HepG2 (cell line): ENCODE measurements around the gene GLIS1.

Experiments
- CTCF ChIP-seq: sonication (generic); formaldehyde crosslinking; IDR thresholded peaks from 2 replicates; pipeline ENCODE4 v1.5.0; 2020; ENCODE audit warnings: mild to moderate bottlenecking, missing genetic modification reagents, moderate library complexity
- GLI4 ChIP-seq: sonication (generic); formaldehyde crosslinking; IDR thresholded peaks from 2 replicates; pipeline ENCODE4 v1.5.1; 2020; ENCODE audit warnings: missing genetic modification reagents, mild to moderate bottlenecking, moderate library complexity, borderline replicate concordance
- HOXA7 ChIP-seq: sonication (generic); formaldehyde crosslinking; IDR thresholded peaks from 2 replicates; pipeline ENCODE4 v1.8.1; 2022; ENCODE audit warnings: mild to moderate bottlenecking, missing genetic modification reagents, moderate library complexity
- IKZF5 ChIP-seq: IDR thresholded peaks from 2 replicates; pipeline ENCODE4 v1.6.1; 2018; ENCODE audit warnings: missing genetic modification reagents, mild to moderate bottlenecking, missing compliant biosample characterization
- MYPOP ChIP-seq: sonication (generic); formaldehyde crosslinking; IDR thresholded peaks from 2 replicates; pipeline ENCODE4 v1.8.1; 2023; ENCODE audit warnings: mild to moderate bottlenecking, moderate library complexity, missing genetic modification reagents
- POLR2AphosphoS5 ChIP-seq: IDR thresholded peaks from 2 replicates; pipeline ENCODE4 v1.6.1; 2012; ENCODE audit warnings: low read depth, low read length
- TP53 ChIP-seq: sonication (generic); formaldehyde crosslinking; conservative IDR thresholded peaks from 2 replicates; pipeline ENCODE4 v1.4.0; 2020; ENCODE audit warnings: missing genetic modification reagents
- USF2 ChIP-seq, 2 experiments: sonication (generic) in 1 of 2; formaldehyde crosslinking in 1 of 2; IDR thresholded peaks; 2 replicates each; pipeline versions ENCODE4 v1.5.1 to v1.6.1; 2011 to 2020; ENCODE audit warnings: borderline replicate concordance in 1 of 2, low read depth in 1 of 2, low read length in 1 of 2, mild to moderate bottlenecking in 1 of 2, missing genetic modification reagents in 1 of 2, moderate library complexity in 1 of 2

GRCh38 chr1:53550201-53550741 is 188.7 kb downstream of the GLIS1 start:
- TF ChIP-seq IKZF5 (CRISPR knock-in tag) (no peak), POLR2AphosphoS5 (no peak), MYPOP (CRISPR knock-in tag) (no peak), TP53 (CRISPR knock-in tag) (no peak), CTCF (CRISPR knock-in tag) (no peak), HOXA7 (CRISPR knock-in tag) (no peak), USF2 (IDR thresholded peaks at IDR 0.05; ENCODE audit: low read depth, low read length) (no peak), USF2 (CRISPR knock-in tag; IDR thresholded peaks at IDR 0.05; ENCODE audit: borderline replicate concordance) (no peak), GLI4 (CRISPR knock-in tag) (no peak)
